ENCODE results near the gene L3MBTL4. TPM values are rescaled to one million over a fixed set of nuclear protein-coding genes. Genes with fewer than 3 reads are reported as not detected.

Gene L3MBTL4
- total RNA-seq, 2 experiments from 2014 or later = 0.20 TPM; not detected in 1

DNA sequence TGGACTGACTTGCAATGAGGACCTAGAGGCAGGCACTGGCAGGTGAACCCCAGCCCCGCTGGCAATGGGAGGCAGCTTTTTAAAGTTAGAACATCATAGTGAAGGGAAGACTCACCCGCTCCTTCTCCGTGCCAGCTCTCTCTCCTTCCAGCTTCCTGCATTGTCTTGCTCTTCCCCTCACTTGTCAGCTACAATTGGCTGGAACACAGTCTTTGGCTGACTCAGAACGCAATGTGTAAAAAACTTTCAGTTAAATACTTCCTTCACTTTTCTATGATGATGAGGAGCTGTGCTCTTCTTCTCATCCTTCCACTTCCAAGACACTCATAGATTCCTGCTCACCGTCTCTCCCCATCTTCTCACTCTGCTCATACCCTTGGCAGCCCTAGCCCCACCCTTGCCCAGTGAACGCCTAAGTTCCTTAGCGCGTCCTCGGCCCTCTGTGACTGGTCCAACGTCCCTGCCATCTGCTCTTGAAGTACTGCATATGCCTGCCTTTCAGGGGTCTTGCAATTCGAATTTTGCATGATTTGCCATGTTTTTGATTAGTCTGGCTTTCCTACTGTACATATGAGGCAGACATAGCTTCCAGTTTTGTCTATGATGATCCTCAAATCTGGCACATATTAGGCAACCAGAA is 401.4 kb downstream of the L3MBTL4 start:
- Mint-ChIP-seq H3K4me1 (no peaks in the 10 kb centered on the region), H3K9me3 (peaks cover 2% of the 10 kb centered on the region), H3K4me3 (no peak overlapping the region), H3K27ac (no peak overlapping the region), H3K27me3 (no peaks in the 10 kb centered on the region), H3K36me3 (ENCODE audit: low read depth) (no peaks in the 10 kb centered on the region)
- ChIA-PET CTCF (no interaction called here), POLR2A (no interaction called here)
- no peak for DNase-seq

DNA sequence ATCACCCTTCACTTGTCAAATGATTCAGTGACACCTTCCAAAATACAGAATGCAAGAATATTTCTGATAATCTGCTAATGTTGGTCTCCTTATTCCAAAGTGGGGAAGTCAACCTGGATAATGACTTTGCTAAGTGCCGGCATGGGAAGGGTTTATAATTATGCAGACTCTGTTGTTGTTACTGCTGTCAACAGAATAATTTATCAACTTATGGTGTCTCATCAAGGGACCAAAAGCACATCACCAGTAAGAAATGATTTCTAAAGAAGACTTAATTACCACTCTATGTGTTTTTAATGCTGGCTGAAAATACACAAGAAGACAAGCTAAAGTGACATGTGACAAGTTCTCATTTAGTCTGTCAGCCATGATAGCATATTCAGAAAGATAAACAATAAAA is 403.8 kb downstream of the L3MBTL4 start:
- Mint-ChIP-seq H3K9me3 (peaks cover 6% of the 10 kb centered on the region), H3K27me3 (peaks cover 4% of the 10 kb centered on the region), H3K27ac (no peak overlapping the region), H3K4me1 (no peaks in the 10 kb centered on the region), H3K4me3 (no peak overlapping the region), H3K36me3 (ENCODE audit: low read depth) (no peaks in the 10 kb centered on the region)
- ChIA-PET POLR2A (no interaction called here), CTCF (no interaction called here)
- DNase-seq = no peak

DNA sequence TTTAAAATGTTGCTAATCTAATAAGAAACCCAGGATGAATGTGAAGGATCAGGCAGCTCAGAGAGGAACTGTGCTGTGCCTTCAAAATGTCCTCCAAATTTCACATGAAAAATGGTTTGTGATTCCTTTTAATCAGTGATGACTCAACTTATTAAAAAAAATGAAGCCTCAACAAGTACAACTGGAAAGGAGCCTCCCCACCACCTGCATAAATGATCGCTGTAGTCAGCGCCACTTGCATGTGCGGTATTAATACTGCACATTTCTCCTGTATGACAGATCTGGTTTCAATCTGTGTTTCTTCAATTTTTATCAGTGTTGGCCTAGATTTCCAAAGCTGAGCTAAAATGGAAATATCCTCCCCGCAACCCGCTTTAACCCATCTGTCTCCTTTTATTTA is 404.4 kb downstream of the L3MBTL4 start:
- no peak for DNase-seq
- Mint-ChIP-seq H3K9me3 (peaks cover 8% of the 10 kb centered on the region), H3K36me3 (ENCODE audit: low read depth) (no peaks in the 10 kb centered on the region), H3K27ac (no peak overlapping the region), H3K27me3 (peaks cover 4% of the 10 kb centered on the region), H3K4me1 (peaks cover 2% of the 10 kb centered on the region), H3K4me3 (no peak overlapping the region)
- ChIA-PET CTCF (no interaction called here), POLR2A (no interaction called here)

DNA sequence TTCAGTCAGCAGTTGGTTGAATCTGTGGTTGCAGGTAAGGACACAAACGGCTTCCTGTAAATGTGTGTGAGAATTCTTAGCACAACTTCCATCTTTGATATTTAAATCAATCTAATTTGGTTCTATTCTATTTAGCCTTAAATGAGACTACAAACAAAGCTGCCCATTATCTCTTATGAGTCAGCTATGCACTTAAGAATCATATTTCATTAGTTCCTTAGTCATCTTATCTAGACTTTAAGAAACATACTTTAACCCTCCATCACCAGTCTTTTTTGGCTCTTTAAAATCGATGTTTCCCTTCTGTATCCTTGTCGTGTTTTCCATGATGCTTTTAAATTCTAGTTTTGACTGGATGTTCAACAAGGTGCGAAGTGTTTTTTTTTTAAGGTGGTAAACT is 405.0 kb downstream of the L3MBTL4 start:
- Mint-ChIP-seq H3K4me3 (no peak overlapping the region), H3K4me1 (peaks cover 3% of the 10 kb centered on the region), H3K27me3 (peaks cover 4% of the 10 kb centered on the region), H3K9me3 (peaks cover 9% of the 10 kb centered on the region), H3K36me3 (ENCODE audit: low read depth) (no peaks in the 10 kb centered on the region), H3K27ac (no peak overlapping the region)
- DNase-seq = no peak
- CTCF ChIA-PET = no interaction called here
- POLR2A ChIA-PET = no interaction called here

DNA sequence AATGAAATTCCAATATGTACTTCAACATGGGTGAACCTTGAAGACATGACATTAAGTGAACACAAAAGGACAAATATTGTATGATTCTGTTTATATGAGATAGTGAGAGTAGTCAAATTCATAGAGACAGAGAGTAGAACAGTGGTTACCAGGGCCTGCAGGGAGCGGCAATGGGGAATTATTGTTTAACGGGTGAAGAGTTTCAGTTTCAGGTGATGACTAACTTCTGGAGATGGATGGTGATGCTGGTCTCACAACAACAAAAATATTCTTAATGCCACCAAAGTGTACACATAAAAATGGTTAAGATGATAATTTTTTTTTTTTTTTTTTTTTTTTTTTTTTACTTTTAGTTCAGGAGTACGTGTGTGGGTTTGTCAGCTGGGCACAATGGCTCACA is 410.0 kb downstream of the L3MBTL4 start:
- Mint-ChIP-seq H3K9me3 (peaks cover 11% of the 10 kb centered on the region), H3K27ac (no peak overlapping the region), H3K4me1 (peaks cover 13% of the 10 kb centered on the region), H3K4me3 (no peak overlapping the region), H3K27me3 (peaks cover 4% of the 10 kb centered on the region), H3K36me3 (ENCODE audit: low read depth) (no peaks in the 10 kb centered on the region)
- CTCF ChIA-PET = no interaction called here
- POLR2A ChIA-PET = no interaction called here
- peak; percentile 22 for DNase-seq

DNA sequence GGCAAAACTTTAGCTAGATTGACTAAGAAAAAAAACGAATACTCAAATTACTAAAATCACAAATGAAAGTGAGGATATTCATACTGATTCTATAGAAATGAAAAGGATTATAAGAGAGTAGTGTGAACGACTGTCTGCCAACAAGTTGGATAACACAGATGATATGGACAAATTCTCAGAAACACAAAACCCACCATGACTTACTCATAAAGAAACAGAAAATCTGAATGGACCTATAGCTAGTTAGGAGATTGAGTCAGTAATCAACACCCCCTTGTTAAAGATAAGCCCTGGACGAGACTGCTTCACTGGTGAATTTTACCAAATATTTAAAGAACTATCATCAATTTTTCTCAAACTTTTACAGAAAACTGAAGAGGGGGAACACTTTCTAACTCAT is 410.6 kb downstream of the L3MBTL4 start:
- Mint-ChIP-seq H3K27ac (no peak overlapping the region), H3K9me3 (peaks cover 16% of the 10 kb centered on the region), H3K36me3 (ENCODE audit: low read depth) (no peaks in the 10 kb centered on the region), H3K4me3 (no peak overlapping the region), H3K4me1 (peaks cover 13% of the 10 kb centered on the region), H3K27me3 (peaks cover 4% of the 10 kb centered on the region)
- POLR2A ChIA-PET = no interaction called here
- CTCF ChIA-PET = no interaction called here
- no peak for DNase-seq

DNA sequence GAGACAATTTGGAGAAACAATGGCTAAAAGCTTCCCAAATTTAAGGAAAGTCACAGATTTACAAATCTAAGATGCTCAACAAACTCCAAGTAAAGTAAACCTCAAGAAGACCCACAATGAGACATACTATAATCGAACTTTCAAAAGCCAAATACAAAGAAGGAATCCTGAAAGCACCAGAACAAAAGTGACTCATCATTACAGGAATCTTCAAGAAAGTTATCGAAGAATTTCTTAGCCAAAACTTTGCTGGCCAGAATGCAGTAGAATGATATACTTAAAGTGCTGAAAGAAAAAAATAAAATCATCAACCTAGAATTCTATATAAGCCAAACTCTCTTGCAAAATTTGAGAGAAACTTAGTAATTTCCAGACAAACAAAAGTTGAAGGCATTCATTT is 412.8 kb downstream of the L3MBTL4 start:
- DNase-seq = no peak
- ChIA-PET POLR2A (no interaction called here), CTCF (no interaction called here)
- H3K36me3 Mint-ChIP-seq (ENCODE audit: low read depth) = no peaks in the 10 kb centered on the region
- peaks cover 4% of the 10 kb centered on the region for H3K27me3 Mint-ChIP-seq
- peaks cover 13% of the 10 kb centered on the region for H3K4me1 Mint-ChIP-seq
- H3K27ac Mint-ChIP-seq = no peak overlapping the region
- no peak overlapping the region for H3K4me3 Mint-ChIP-seq
- peaks cover 15% of the 10 kb centered on the region for H3K9me3 Mint-ChIP-seq

DNA sequence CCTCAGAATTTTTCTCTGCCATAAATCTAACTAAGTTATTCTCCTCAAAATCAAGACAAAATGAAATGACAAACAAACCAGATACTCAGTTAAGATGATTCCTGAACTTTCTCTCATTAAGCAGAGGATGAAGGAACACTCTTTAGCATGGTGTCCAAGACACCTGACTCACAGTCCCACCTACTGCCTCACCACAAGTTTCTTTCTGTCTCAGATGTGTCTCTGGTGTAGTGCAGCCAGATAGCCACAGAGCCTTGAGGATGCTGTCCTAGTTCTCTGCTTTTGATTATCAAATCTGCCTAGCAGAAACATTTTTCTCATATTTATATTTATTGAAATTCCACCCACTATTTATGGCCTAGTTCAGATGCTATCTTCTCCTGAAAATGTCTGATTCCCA is 415.8 kb downstream of the L3MBTL4 start:
- no peak overlapping the region for H3K4me3 Mint-ChIP-seq
- H3K4me1 Mint-ChIP-seq = peaks cover 3% of the 10 kb centered on the region
- DNase-seq = no peak
- ChIA-PET POLR2A (no interaction called here), CTCF (no interaction called here)
- no peaks in the 10 kb centered on the region for H3K36me3 Mint-ChIP-seq (ENCODE audit: low read depth)
- H3K27me3 Mint-ChIP-seq = no peaks in the 10 kb centered on the region
- H3K27ac Mint-ChIP-seq = no peak overlapping the region
- H3K9me3 Mint-ChIP-seq = peaks cover 7% of the 10 kb centered on the region

DNA sequence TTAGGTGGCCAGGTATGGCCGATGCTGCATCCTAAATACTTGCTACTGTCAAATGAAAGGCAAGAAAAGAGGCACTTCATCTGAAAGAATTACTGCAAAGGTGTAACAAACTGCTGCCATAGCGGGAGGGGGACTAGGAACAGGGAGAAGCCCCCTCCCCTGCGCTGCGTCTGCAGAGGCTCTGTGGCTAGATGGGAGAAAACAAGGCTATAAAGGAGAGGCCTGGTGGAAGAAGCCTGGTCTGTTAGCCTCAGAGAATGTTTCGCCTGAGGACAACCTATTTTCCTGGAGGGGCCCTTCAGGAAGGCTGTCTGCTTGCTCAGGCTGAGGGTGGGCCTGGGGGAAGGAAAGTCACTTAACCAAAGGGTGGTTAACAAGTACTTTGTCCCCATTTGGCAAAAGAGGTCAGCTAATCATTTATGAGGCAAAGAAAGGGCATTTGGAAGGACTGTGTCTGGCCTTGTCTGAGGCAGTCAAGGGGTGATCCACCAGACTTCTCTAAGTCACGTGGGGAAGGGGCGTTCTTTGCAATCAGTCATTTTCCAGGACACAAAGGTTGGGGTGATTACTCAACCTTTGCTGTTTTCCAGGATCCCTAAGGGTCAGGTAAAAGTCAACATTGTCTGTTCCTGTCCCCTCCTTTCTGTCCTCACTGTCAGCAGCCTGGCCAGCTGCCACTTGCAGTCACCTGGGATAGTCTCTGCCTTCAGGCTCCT is 416.4 kb downstream of the L3MBTL4 start:
- CTCF ChIA-PET = no interaction called here
- no peak overlapping the region for H3K4me3 Mint-ChIP-seq
- no peaks in the 10 kb centered on the region for H3K27me3 Mint-ChIP-seq
- H3K4me1 Mint-ChIP-seq = no peaks in the 10 kb centered on the region
- POLR2A ChIA-PET = no interaction called here
- no peaks in the 10 kb centered on the region for H3K36me3 Mint-ChIP-seq (ENCODE audit: low read depth)
- H3K27ac Mint-ChIP-seq = no peak overlapping the region
- H3K9me3 Mint-ChIP-seq = peaks cover 7% of the 10 kb centered on the region
- no peak for DNase-seq

DNA sequence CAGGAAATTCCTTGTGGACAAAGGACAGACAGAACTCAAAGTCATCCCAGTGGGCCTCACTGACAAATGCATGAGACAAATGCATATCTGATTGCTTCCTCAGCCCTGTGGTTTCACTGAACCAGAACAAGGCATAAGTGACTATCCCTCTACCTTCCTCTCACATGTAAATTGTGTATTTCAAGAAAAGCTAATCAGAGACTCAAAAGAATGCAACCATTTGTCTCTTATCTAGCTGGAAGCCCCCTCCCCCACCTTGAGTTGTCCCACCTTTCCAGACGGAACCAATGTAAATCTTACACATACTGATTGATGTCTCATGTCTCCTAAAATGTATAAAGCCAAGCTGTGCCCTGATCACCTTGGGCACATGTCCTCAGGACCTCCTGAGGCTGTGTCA is 417.4 kb downstream of the L3MBTL4 start:
- H3K36me3 Mint-ChIP-seq (ENCODE audit: low read depth) = no peaks in the 10 kb centered on the region
- no peak for DNase-seq
- POLR2A ChIA-PET = no interaction called here
- peaks cover 9% of the 10 kb centered on the region for H3K9me3 Mint-ChIP-seq
- no peaks in the 10 kb centered on the region for H3K27me3 Mint-ChIP-seq
- H3K4me3 Mint-ChIP-seq = no peak overlapping the region
- H3K27ac Mint-ChIP-seq = no peak overlapping the region
- H3K4me1 Mint-ChIP-seq = no peaks in the 10 kb centered on the region
- CTCF ChIA-PET = no interaction called here

DNA sequence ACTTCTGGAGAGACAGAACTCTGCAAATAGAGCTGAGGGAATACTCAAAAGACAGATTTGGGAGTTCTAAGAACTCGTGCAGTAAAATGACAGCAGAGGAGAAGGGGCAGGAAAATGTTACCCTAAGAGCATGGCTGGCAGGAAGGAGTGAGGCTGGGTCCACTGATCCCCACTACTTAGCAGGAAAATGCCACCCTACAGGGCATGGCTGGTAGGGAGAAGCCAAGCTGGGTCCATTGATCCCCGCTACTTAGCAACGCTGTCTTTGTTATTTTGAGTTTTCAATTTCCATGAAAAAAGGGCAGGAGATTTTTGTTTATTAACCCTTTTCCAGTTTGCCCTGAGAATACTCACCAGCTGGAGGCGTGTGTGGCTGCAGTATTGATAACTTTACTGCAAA is 419.1 kb downstream of the L3MBTL4 start:
- H3K4me3 Mint-ChIP-seq = no peak overlapping the region
- no peaks in the 10 kb centered on the region for H3K4me1 Mint-ChIP-seq
- H3K27me3 Mint-ChIP-seq = no peaks in the 10 kb centered on the region
- H3K27ac Mint-ChIP-seq = no peak overlapping the region
- H3K36me3 Mint-ChIP-seq (ENCODE audit: low read depth) = no peaks in the 10 kb centered on the region
- POLR2A ChIA-PET = no interaction called here
- CTCF ChIA-PET = no interaction called here
- H3K9me3 Mint-ChIP-seq = peaks cover 14% of the 10 kb centered on the region
- DNase-seq = no peak

DNA sequence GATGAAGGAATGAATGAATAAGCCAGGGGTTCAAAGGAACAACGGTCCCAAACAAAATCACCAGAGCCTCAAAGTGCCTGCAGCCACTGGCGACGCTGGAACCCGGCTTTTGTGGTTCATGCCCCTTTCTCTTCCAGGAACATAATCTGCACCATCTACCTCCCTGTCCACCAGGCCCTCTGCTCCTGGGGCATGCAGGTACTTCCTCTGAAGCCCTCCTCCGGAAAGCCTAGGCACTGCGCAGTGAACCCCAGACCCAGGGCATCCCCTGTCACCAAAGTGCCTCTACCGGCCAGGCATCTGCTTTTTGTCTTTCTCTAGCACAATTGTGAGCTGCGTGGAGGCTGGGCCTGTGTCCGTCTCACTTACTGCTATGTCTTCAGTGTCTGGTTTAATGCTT is 420.8 kb downstream of the L3MBTL4 start:
- Mint-ChIP-seq H3K9me3 (peaks cover 6% of the 10 kb centered on the region), H3K4me1 (no peaks in the 10 kb centered on the region), H3K27ac (no peak overlapping the region), H3K27me3 (no peaks in the 10 kb centered on the region), H3K36me3 (ENCODE audit: low read depth) (no peaks in the 10 kb centered on the region), H3K4me3 (no peak overlapping the region)
- ChIA-PET POLR2A (no interaction called here), CTCF (no interaction called here)
- no peak for DNase-seq

DNA sequence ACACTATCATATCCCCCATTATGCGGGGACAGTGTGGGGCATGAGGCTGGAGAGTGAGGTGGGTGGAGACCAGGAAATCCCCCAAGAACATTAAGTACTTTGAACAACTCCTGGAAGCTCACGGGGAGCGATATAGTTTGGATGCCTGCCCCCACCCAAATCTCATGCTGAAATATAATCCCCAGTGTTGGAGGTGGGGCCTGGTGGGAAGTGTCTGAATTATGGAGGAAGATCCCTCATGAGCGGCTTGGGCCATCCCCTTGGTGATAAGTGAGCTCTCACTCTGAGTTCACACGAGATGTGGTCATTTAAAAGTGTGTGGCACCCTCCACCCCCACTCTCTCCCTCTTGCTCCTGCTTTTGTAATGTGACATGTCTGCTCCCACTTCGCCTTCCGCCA is 422.3 kb downstream of the L3MBTL4 start:
- Mint-ChIP-seq H3K27ac (no peak overlapping the region), H3K4me1 (no peaks in the 10 kb centered on the region), H3K4me3 (no peak overlapping the region), H3K36me3 (ENCODE audit: low read depth) (no peaks in the 10 kb centered on the region), H3K27me3 (no peaks in the 10 kb centered on the region), H3K9me3 (peaks cover 6% of the 10 kb centered on the region)
- ChIA-PET CTCF (no interaction called here), POLR2A (no interaction called here)
- DNase-seq = no peak

DNA sequence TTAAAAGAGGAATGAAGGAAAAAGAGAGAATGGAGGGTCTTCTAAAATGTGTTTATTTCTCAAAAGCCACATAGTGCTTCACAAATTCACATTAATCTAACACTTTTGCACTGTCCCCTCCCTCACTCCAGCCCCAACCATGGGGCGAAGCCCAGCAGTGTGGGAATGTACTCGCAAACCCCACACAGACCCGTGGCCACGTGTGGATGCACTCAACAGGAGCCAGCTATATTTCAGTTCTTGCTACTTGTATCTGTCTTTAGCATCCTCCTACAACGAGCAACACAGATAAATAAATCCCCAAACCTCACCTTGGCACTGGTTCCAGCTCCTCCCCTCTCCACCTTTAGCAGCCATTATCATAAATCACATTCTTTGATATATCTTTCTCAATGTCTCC is 427.5 kb downstream of the L3MBTL4 start:
- ChIA-PET CTCF (no interaction called here), POLR2A (no interaction called here)
- DNase-seq = no peak
- Mint-ChIP-seq H3K27me3 (no peaks in the 10 kb centered on the region), H3K36me3 (ENCODE audit: low read depth) (no peaks in the 10 kb centered on the region), H3K4me1 (no peaks in the 10 kb centered on the region), H3K4me3 (no peak overlapping the region), H3K9me3 (peaks cover 4% of the 10 kb centered on the region), H3K27ac (no peak overlapping the region)
